HepG2 (cell line): ENCODE measurements around the gene EBF3. TPM values are rescaled to one million over a fixed set of nuclear protein-coding genes. Genes with fewer than 3 reads are reported as not detected.

Experiments used
- ATAC-seq: fragments of 200-7000 bp; cut with Tn5 transposase; 3 replicates; pipeline ENCODE4 v1.9.1; 2020; ENCODE audit warnings: mild to moderate bottlenecking, moderate library complexity
- BruUV-seq: library from RNA; stranded (reverse); fragments of 400-500 nt; replicated peaks from 2 replicates; lab custom pipeline; 2021; lab: Mats Ljungman, UMichigan
- CTCF ChIA-PET: fragments of 300-600 bp; formaldehyde crosslinking; extraction: SDS; loops from one replicate; lab custom pipeline; 2021; ENCODE audit warnings: low total read pairs, inconsistent platforms, low intra/inter-chr PET ratio; lab: Yijun Ruan, JAX
- POLR2A ChIA-PET: fragments of 350-600 bp; sonication (Branson Sonifier 250); formaldehyde crosslinking; loops from one replicate; lab custom pipeline; 2020; ENCODE audit warnings: antibody characterized with exemption, inconsistent platforms; lab: Yijun Ruan, JAX
- DNase-seq: peaks from one replicate; pipeline ENCODE4 v3.0.0-alpha.2; 2015; ENCODE audit warnings: low spot score
- FAIRE-seq: peaks from 3 replicates; lab custom pipeline; 2011; peaks lifted over from hg19 to GRCh38; lab: Jason Lieb, UNC
- H2AFZ ChIP-seq: one replicate; pipeline ENCODE4 v1.6.1; 2011; ENCODE audit warnings: low read length, inconsistent platforms
- H3K27ac ChIP-seq: fragments of 300-600 bp; 3 replicates; pipeline ENCODE4 v1.8.0; 2011; ENCODE audit warnings: mixed run types, mild to moderate bottlenecking, mixed read lengths, low read length, inconsistent platforms; ENCODE audit not compliant: insufficient read depth; ENCODE audit errors: extremely low read length
- H3K27me3 ChIP-seq, 2 experiments: fragments of 200-600 bp in 1 of 2; 2 replicates in 1 of 2; 3 replicates in 1 of 2; pipeline versions ENCODE4 v1.6.0 to v1.8.0; 2011; ENCODE audit warnings: low read length in 2 of 2, mild to moderate bottlenecking in 2 of 2, moderate library complexity in 2 of 2, inconsistent platforms in 1 of 2; ENCODE audit not compliant: insufficient read depth in 2 of 2, control insufficient read depth in 1 of 2
- H3K36me3 ChIP-seq, 2 experiments: fragments of 200-600 bp in 1 of 2; replicated peaks in 1 of 2; 2 replicates in 1 of 2; 3 replicates in 1 of 2; pipeline versions ENCODE4 v1.5.1 to v1.8.0; 2011; ENCODE audit warnings: low read length in 2 of 2, inconsistent platforms in 1 of 2; ENCODE audit not compliant: insufficient read depth in 2 of 2, control insufficient read depth in 1 of 2
- H3K4me1 ChIP-seq: 2 replicates; pipeline ENCODE4 v1.5.1; 2012; ENCODE audit warnings: low read length, inconsistent platforms; ENCODE audit not compliant: insufficient read depth
- H3K4me2 ChIP-seq: 2 replicates; pipeline ENCODE4 v1.6.0; 2011; ENCODE audit warnings: low read depth, low read length, inconsistent platforms
- H3K4me3 ChIP-seq, 3 experiments: fragments of 200-600 bp in 1 of 3; sonication (generic), shearing (Covaris generic) in 1 of 3; replicated peaks in 1 of 3; 2 replicates each; pipeline ENCODE4 v1.5.1; 2011 to 2016; ENCODE audit warnings: low read length in 3 of 3, inconsistent platforms in 2 of 3, low read depth in 2 of 3, mild to moderate bottlenecking in 2 of 3, control low read depth in 1 of 3, mixed read lengths in 1 of 3; ENCODE audit not compliant: insufficient read depth in 1 of 3
- H3K79me2 ChIP-seq: one replicate; pipeline ENCODE4 v1.6.1; 2011; ENCODE audit warnings: low read length, inconsistent platforms; ENCODE audit not compliant: insufficient read depth
- H3K9ac ChIP-seq: 2 replicates; pipeline ENCODE4 v1.6.0; 2011; ENCODE audit warnings: mild to moderate bottlenecking, low read depth, low read length, inconsistent platforms; ENCODE audit not compliant: insufficient read depth
- H3K9me3 ChIP-seq: 2 replicates; pipeline ENCODE4 v1.5.1; 2012; ENCODE audit warnings: mild to moderate bottlenecking, low read length
- H4K20me1 ChIP-seq: 2 replicates; pipeline ENCODE4 v1.6.0; 2011; ENCODE audit warnings: inconsistent platforms, mild to moderate bottlenecking, low read length, moderate library complexity; ENCODE audit not compliant: insufficient read depth
- ATAD3A ChIP-seq: sonication (generic); formaldehyde crosslinking; IDR thresholded peaks from 2 replicates; pipeline ENCODE4 v1.4.0; 2020; ENCODE audit warnings: missing genetic modification reagents
- BRCA1 ChIP-seq: sonication (generic); formaldehyde crosslinking; IDR thresholded peaks from 2 replicates; pipeline ENCODE4 v1.4.0; 2020; ENCODE audit warnings: missing genetic modification reagents
- KDM1A ChIP-seq: IDR thresholded peaks from 2 replicates; pipeline ENCODE4 v1.6.1; 2016; ENCODE audit warnings: missing compliant biosample characterization
- NFIC ChIP-seq: IDR thresholded peaks from 2 replicates; pipeline ENCODE4 v1.6.1; 2012; ENCODE audit warnings: mild to moderate bottlenecking, low read length, inconsistent platforms
- NFRKB ChIP-seq: fragments of 450-650 bp; IDR thresholded peaks from 2 replicates; pipeline ENCODE4 v1.6.1; 2017
- SAP130 ChIP-seq: IDR thresholded peaks from 2 replicates; pipeline ENCODE4 v1.6.1; 2016; ENCODE audit warnings: low read depth
- SIN3B ChIP-seq: fragments of 150-350 bp; IDR thresholded peaks from 2 replicates; pipeline ENCODE4 v1.6.1; 2014; ENCODE audit warnings: low read length
- SRSF9 ChIP-seq: fragments of 200-400 bp; formaldehyde crosslinking; IDR thresholded peaks from 2 replicates; pipeline ENCODE4 v1.6.1; 2018; ENCODE audit warnings: borderline replicate concordance, mild to moderate bottlenecking, low read depth, low read length; ENCODE audit not compliant: insufficient read depth, poor library complexity, severe bottlenecking
- TBP ChIP-seq: sonication (generic); formaldehyde crosslinking; IDR thresholded peaks from 2 replicates; pipeline ENCODE4 v1.5.0; 2020; ENCODE audit warnings: missing genetic modification reagents
- ZFAT ChIP-seq: sonication (generic); formaldehyde crosslinking; conservative IDR thresholded peaks from 2 replicates; pipeline ENCODE4 v1.8.1; 2023; ENCODE audit warnings: missing genetic modification reagents, inconsistent platforms
- ZNF124 ChIP-seq: sonication (generic); formaldehyde crosslinking; IDR thresholded peaks from 2 replicates; pipeline ENCODE4 v1.4.0; 2020; ENCODE audit warnings: missing genetic modification reagents
- ZNF567 ChIP-seq: sonication (generic); formaldehyde crosslinking; IDR thresholded peaks from 2 replicates; pipeline ENCODE4 v1.8.1; 2023; ENCODE audit warnings: mild to moderate bottlenecking, missing genetic modification reagents, borderline replicate concordance
- WGBS: methylation state at CpG from one replicate; pipeline ENCODE4 v1.1.6; 2017; ENCODE audit warnings: low lambda C conversion rate; 5-methylcytosine and 5-hydroxymethylcytosine counted together
- in situ Hi-C: cut with HindIII; loops from 2 replicates; pipeline ENCODE4 v1.10.0; 2017; ENCODE audit warnings: low pct_unique_long_range_greater_than_20kb; ENCODE audit not compliant: extremely low pct_ligation_motif_present
- intact Hi-C: fragments of 100-400 bp; cut with micrococcal nuclease; formaldehyde crosslinking; loops from one replicate; pipeline ENCODE4 v1.10.0; 2022; ENCODE audit not compliant: unreplicated experiment
- polyA plus RNA-seq, 8 experiments: library from polyadenylated mRNA; depleted of rRNA in 3 of 8; stranded (reverse) in 7 of 8; unstranded in 1 of 8; fragments of >200 nt; fragmentation: Illumina TruSeq in 4 of 8; extraction: Trizol in 4 of 8; gene quantifications; 2 replicates each; pipeline versions ENCODE4 v1.2.1 to v1.2.3, GENCODE V29; 2011 to 2016; ENCODE audit warnings: low read depth in 4 of 8, missing spikeins in 1 of 8, mixed read lengths in 1 of 8; ENCODE audit not compliant: insufficient read depth in 1 of 8
- total RNA-seq, 5 experiments: library from RNA; depleted of rRNA; stranded (reverse); fragments of >200 nt; fragmentation: Illumina TruSeq; extraction: Trizol; gene quantifications; 2 replicates each; pipeline ENCODE4 v1.2.3, GENCODE V29; 2016; ENCODE audit warnings: low read depth in 1 of 5
- TF ChIP-seq, protein P1 (sequence below): sonication (generic); formaldehyde crosslinking; IDR thresholded peaks from 2 replicates; pipeline ENCODE4 v1.4.0; 2020; ENCODE audit warnings: missing genetic modification reagents, mild to moderate bottlenecking, borderline replicate concordance
- TF ChIP-seq, protein P2 (sequence below): sonication (generic); formaldehyde crosslinking; IDR thresholded peaks from 2 replicates; pipeline ENCODE4 v1.8.1; 2023; ENCODE audit warnings: mild to moderate bottlenecking, inconsistent platforms, moderate library complexity, missing genetic modification reagents, borderline replicate concordance
- TF ChIP-seq, protein P3 (sequence below): sonication (generic); formaldehyde crosslinking; IDR thresholded peaks from 2 replicates; pipeline ENCODE4 v1.4.0; 2020; ENCODE audit warnings: missing genetic modification reagents, borderline replicate concordance
- TF ChIP-seq, protein P4 (sequence below): sonication (generic); formaldehyde crosslinking; IDR thresholded peaks from 2 replicates; pipeline ENCODE4 v1.5.0; 2020; ENCODE audit warnings: mild to moderate bottlenecking, missing genetic modification reagents

Gene EBF3
- total and polyA plus RNA-seq, 2 of the 13 experiments (the other 11 are each of a cell fraction or from before 2014, with no cell fraction given) = not detected

DNA sequence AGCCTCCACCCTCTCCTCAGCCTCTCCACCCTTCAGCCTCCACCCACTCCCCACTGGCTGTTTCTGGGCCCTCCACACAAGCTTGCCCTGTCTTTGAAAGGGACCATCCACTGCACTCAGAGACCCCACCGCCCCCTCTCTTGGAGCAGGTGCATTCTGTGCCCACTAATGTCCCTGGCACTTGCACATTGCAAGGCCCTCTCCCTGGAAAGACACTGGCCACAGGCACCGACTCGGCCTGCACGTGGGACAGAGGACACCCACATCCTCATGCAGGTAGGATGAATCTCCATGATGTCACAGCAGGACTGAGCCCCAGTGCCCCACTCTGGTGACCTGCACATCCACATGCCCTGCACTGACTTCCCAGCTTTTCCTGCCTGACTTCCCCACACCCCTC lies 36.8 kb upstream of the EBF3 start (continued):
- TF ChIP-seq BRCA1 (no peak), ATAD3A (CRISPR knock-in tag) (no peak), SAP130 (CRISPR knock-in tag) (no peak), SRSF9 (no peak), NFIC (no peak), ZNF124 (CRISPR knock-in tag) (no peak), KDM1A (CRISPR knock-in tag) (no peak)
- TF ChIP-seq, protein P1, sequence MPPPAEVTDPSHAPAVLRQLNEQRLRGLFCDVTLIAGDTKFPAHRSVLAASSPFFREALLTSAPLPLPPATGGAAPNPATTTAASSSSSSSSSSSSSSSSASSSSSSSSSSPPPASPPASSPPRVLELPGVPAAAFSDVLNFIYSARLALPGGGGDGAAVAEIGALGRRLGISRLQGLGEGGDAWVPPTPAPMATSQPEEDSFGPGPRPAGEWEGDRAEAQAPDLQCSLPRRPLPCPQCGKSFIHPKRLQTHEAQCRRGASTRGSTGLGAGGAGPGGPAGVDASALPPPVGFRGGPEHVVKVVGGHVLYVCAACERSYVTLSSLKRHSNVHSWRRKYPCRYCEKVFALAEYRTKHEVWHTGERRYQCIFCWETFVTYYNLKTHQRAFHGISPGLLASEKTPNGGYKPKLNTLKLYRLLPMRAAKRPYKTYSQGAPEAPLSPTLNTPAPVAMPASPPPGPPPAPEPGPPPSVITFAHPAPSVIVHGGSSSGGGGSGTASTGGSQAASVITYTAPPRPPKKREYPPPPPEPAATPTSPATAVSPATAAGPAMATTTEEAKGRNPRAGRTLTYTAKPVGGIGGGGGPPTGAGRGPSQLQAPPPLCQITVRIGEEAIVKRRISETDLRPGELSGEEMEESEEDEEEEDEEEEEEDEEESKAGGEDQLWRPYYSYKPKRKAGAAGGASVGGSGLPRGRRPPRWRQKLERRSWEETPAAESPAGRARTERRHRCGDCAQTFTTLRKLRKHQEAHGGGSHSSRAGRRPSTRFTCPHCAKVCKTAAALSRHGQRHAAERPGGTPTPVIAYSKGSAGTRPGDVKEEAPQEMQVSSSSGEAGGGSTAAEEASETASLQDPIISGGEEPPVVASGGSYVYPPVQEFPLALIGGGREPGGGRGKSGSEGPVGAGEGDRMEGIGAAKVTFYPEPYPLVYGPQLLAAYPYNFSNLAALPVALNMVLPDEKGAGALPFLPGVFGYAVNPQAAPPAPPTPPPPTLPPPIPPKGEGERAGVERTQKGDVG (CRISPR knock-in tag) = no peak

DNA sequence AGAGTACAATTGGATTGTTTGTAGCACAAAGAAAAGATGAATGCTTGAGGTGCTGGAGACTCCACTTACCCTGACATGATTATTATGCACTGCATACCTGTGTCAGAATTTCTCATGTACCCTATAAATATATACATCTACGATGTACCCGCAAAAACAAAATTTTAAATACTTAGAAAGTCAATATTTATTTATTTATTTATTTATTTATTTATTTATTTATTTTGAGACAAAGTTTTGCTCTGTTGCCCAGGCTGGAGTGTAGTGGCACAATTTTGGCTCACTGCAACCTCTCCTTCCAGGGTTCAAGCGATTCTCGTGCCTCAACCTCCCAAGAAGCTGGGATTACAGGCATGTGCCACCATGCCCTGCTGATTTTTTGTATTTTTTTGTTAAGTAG lies 35.1 kb upstream of the EBF3 start:
- Histone ChIP-seq H3K4me3 (no peak overlapping the region), H3K4me2 (no peak overlapping the region), H3K27me3 (peaks cover 0 to 2% of the 10 kb centered on the region in 2 experiments; a peak in 2 of 5 replicates), H3K9me3 (no peaks in the 10 kb centered on the region), H3K4me1 (no peaks in the 10 kb centered on the region), H2AFZ (no peak overlapping the region), H3K9ac (no peak overlapping the region), H3K36me3 (no peaks in the 10 kb centered on the region), H4K20me1 (no peaks in the 10 kb centered on the region), H3K27ac (no peak overlapping the region), H3K79me2 (no peaks in the 10 kb centered on the region)
- FAIRE-seq (no peak), DNase-seq (no peak), ATAC-seq (no peak)
- CTCF ChIA-PET = no interaction called here
- no TSS peak for BruUV-seq
- intact Hi-C loops (no loop called here), in situ Hi-C loops (no loop called here)
- WGBS = 48% methylated on average over 4 of the region's 4 CpGs
- POLR2A ChIA-PET = no interaction called here
- TF ChIP-seq ZFAT (CRISPR knock-in tag) (no peak), NFRKB (no peak), TBP (CRISPR knock-in tag) (no peak), ZNF567 (CRISPR knock-in tag) (no peak), SIN3B (no peak)
- TF ChIP-seq, protein P2, sequence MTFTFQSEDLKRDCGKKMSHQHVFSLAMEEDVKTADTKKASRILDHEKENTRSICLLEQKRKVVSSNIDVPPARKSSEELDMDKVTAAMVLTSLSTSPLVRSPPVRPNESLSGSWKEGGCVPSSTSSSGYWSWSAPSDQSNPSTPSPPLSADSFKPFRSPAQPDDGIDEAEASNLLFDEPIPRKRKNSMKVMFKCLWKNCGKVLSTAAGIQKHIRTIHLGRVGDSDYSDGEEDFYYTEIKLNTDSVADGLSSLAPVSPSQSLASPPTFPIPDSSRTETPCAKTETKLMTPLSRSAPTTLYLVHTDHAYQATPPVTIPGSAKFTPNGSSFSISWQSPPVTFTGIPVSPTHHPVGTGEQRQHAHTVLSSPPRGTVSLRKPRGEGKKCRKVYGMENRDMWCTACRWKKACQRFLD = no peak
- TF ChIP-seq, protein P3, sequence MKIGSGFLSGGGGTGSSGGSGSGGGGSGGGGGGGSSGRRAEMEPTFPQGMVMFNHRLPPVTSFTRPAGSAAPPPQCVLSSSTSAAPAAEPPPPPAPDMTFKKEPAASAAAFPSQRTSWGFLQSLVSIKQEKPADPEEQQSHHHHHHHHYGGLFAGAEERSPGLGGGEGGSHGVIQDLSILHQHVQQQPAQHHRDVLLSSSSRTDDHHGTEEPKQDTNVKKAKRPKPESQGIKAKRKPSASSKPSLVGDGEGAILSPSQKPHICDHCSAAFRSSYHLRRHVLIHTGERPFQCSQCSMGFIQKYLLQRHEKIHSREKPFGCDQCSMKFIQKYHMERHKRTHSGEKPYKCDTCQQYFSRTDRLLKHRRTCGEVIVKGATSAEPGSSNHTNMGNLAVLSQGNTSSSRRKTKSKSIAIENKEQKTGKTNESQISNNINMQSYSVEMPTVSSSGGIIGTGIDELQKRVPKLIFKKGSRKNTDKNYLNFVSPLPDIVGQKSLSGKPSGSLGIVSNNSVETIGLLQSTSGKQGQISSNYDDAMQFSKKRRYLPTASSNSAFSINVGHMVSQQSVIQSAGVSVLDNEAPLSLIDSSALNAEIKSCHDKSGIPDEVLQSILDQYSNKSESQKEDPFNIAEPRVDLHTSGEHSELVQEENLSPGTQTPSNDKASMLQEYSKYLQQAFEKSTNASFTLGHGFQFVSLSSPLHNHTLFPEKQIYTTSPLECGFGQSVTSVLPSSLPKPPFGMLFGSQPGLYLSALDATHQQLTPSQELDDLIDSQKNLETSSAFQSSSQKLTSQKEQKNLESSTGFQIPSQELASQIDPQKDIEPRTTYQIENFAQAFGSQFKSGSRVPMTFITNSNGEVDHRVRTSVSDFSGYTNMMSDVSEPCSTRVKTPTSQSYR (CRISPR knock-in tag) = no peak
- TF ChIP-seq, protein P4, sequence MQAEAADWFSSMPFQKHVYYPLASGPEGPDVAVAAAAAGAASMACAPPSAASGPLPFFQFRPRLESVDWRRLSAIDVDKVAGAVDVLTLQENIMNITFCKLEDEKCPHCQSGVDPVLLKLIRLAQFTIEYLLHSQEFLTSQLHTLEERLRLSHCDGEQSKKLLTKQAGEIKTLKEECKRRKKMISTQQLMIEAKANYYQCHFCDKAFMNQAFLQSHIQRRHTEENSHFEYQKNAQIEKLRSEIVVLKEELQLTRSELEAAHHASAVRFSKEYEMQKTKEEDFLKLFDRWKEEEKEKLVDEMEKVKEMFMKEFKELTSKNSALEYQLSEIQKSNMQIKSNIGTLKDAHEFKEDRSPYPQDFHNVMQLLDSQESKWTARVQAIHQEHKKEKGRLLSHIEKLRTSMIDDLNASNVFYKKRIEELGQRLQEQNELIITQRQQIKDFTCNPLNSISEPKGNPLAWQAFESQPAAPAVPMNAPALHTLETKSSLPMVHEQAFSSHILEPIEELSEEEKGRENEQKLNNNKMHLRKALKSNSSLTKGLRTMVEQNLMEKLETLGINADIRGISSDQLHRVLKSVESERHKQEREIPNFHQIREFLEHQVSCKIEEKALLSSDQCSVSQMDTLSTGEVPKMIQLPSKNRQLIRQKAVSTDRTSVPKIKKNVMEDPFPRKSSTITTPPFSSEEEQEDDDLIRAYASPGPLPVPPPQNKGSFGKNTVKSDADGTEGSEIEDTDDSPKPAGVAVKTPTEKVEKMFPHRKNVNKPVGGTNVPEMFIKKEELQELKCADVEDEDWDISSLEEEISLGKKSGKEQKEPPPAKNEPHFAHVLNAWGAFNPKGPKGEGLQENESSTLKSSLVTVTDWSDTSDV = no peak
